ENCODE data around the gene SLIT1. TPM values are rescaled to one million over a fixed set of nuclear protein-coding genes. Genes with fewer than 3 reads are reported as not detected.

SLIT1 gene
- total RNA-seq, 2 experiments from 2014 or later = 0.13 to 1.0 TPM

DNA sequence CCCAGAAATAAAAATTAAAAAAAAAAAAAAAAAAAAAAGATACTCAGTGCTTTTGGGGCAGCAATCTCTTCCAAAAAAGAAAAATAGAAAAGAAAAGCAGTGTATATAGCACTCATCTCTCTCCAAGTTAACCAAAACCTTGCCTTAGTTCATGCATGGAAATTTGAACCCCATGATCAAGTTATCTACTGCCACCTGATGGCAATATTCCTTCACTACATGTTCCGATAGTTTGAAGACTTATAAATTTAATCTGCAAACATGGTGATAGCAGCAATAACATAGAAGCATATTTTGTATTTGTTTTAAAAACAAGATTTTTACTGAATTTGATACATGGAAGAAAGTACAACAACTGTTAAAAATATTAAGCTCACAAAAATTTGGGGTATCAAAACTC, 48.6 kb upstream of the SLIT1 start:
- Histone ChIP-seq H3K9me3 (ENCODE audit: low read length) (no peaks in the 10 kb centered on the region), H3K79me2 (ENCODE audit: insufficient read depth, low read depth, low read length) (no peaks in the 10 kb centered on the region), H3K4me1 (ENCODE audit: insufficient read depth, low read length, poor library complexity, severe bottlenecking) (no peaks in the 10 kb centered on the region), H2AFZ (ENCODE audit: low read length) (no peak overlapping the region), H3K27ac (ENCODE audit: low read depth, low read length, poor library complexity, severe bottlenecking) (no peak overlapping the region), H3K4me2 (ENCODE audit: low read length) (no peak overlapping the region), H3K4me3 (ENCODE audit: low read depth, low read length, poor library complexity, severe bottlenecking) (no peak overlapping the region), H3K36me3 (ENCODE audit: insufficient read depth, low read length) (peaks cover 67% of the 10 kb centered on the region), H3K9me2 (ENCODE audit: insufficient read depth, low read length) (no peaks in the 10 kb centered on the region), H4K20me1 (ENCODE audit: insufficient read depth, low read length) (no peaks in the 10 kb centered on the region)
- ChIA-PET CTCF (ENCODE audit: unreplicated experiment) (interaction anchor here (1.1 to 1.2 kb wide), 2 partner anchors 27 to 197 kb away, joined by 3 read pairs; no protein-coding TSS in a partner anchor), POLR2A (interaction anchor here (0.7 to 1.5 kb wide), 2 partner anchors 18 to 24 kb away, joined by 3 read pairs; no protein-coding TSS in a partner anchor)
- BruUV-seq (replicated peaks) = no TSS peak
- peak; percentile 53 for DNase-seq (ENCODE audit: low spot score)
- no peak for TF ChIP-seq EZH2phosphoT487 (IDR thresholded peaks at IDR 0.05; ENCODE audit: borderline replicate concordance, low read depth, low read length)
- TF ChIP-seq, protein P1, sequence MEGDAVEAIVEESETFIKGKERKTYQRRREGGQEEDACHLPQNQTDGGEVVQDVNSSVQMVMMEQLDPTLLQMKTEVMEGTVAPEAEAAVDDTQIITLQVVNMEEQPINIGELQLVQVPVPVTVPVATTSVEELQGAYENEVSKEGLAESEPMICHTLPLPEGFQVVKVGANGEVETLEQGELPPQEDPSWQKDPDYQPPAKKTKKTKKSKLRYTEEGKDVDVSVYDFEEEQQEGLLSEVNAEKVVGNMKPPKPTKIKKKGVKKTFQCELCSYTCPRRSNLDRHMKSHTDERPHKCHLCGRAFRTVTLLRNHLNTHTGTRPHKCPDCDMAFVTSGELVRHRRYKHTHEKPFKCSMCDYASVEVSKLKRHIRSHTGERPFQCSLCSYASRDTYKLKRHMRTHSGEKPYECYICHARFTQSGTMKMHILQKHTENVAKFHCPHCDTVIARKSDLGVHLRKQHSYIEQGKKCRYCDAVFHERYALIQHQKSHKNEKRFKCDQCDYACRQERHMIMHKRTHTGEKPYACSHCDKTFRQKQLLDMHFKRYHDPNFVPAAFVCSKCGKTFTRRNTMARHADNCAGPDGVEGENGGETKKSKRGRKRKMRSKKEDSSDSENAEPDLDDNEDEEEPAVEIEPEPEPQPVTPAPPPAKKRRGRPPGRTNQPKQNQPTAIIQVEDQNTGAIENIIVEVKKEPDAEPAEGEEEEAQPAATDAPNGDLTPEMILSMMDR (conservative IDR thresholded peaks at IDR 0.05; ENCODE audit: low read length) = peak; percentile 90
- intact Hi-C loops (cut with micrococcal nuclease; ENCODE audit: unreplicated experiment) = loop anchor here (2.0 kb wide), 1 partner anchor 162 kb away; no protein-coding TSS in a partner anchor

DNA sequence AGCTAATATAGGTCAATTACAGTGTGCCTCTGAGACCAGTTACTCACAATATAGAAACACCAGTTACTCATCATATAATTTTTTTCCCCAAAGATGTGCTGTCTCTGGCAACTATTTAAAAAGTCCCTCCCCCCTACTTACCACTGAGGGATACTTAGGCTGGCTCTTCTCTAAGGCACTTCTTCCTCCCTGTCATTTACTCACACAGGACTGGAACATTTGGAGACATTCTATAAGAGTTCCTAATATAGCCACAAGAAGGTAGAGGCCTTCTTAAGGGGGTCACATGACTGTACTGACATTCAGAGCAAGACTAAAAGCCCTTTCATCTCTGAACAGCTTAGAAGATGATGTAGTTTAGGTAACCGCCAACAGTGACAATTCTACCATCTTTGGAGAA, 44.4 kb upstream of the SLIT1 start:
- Histone ChIP-seq H3K9me3 (ENCODE audit: low read length) (no peaks in the 10 kb centered on the region), H3K9me2 (ENCODE audit: insufficient read depth, low read length) (no peaks in the 10 kb centered on the region), H3K4me2 (ENCODE audit: low read length) (no peak overlapping the region), H4K20me1 (ENCODE audit: insufficient read depth, low read length) (no peaks in the 10 kb centered on the region), H3K27ac (ENCODE audit: low read depth, low read length, poor library complexity, severe bottlenecking) (no peak overlapping the region), H3K4me1 (ENCODE audit: insufficient read depth, low read length, poor library complexity, severe bottlenecking) (no peaks in the 10 kb centered on the region), H3K79me2 (ENCODE audit: insufficient read depth, low read depth, low read length) (no peaks in the 10 kb centered on the region), H2AFZ (ENCODE audit: low read length) (no peak overlapping the region), H3K36me3 (ENCODE audit: insufficient read depth, low read length) (peaks cover 83% of the 10 kb centered on the region), H3K4me3 (ENCODE audit: low read depth, low read length, poor library complexity, severe bottlenecking) (no peak overlapping the region)
- intact Hi-C loops (cut with micrococcal nuclease; ENCODE audit: unreplicated experiment) = no loop called here
- TF ChIP-seq EZH2phosphoT487 (IDR thresholded peaks at IDR 0.05; ENCODE audit: borderline replicate concordance, low read depth, low read length) = no peak
- TF ChIP-seq, protein P1 (conservative IDR thresholded peaks at IDR 0.05; ENCODE audit: low read length) = no peak
- no peak for DNase-seq (ENCODE audit: low spot score)
- ChIA-PET CTCF (ENCODE audit: unreplicated experiment) (no interaction called here), POLR2A (no interaction called here)
- BruUV-seq (replicated peaks) = no TSS peak

DNA sequence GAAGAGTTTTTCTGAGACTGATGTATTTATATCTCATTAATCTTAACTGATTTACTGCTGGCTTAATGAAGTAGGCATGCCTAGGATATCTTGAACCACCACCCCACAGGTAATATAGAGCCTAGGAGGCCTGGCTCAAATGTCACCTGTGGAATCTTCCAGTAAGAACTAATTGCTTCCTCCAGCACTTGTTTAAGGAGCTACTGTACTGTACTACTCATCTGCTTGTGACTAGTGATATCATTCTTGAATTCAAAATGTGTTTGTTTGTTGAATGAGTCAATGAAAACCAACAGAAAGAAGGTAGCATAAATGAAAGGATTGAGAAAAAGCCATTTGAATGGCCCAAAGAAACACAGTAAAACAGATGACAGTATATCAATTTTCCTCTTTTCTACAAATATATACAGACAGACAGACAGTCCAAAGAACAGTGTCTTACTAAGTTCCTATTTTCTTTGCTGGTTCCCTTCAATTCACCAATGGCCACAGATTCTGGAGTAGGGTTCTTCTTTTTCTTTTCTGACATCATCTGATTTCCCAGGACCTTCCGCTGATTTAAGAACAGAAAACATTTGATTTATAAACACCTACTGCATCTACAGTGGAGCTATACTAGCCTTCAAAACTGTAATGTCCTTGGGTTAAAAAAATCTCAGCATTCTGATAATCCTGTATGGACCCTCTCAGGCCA, 43.7 kb upstream of the SLIT1 start:
- no peaks in the 10 kb centered on the region for H3K79me2 ChIP-seq (ENCODE audit: insufficient read depth, low read depth, low read length)
- BruUV-seq (replicated peaks) = no TSS peak
- H4K20me1 ChIP-seq (ENCODE audit: insufficient read depth, low read length) = no peaks in the 10 kb centered on the region
- no peaks in the 10 kb centered on the region for H3K9me3 ChIP-seq (ENCODE audit: low read length)
- no peak overlapping the region for H3K4me3 ChIP-seq (ENCODE audit: low read depth, low read length, poor library complexity, severe bottlenecking)
- no peak overlapping the region for H3K27ac ChIP-seq (ENCODE audit: low read depth, low read length, poor library complexity, severe bottlenecking)
- peaks cover 83% of the 10 kb centered on the region for H3K36me3 ChIP-seq (ENCODE audit: insufficient read depth, low read length)
- POLR2A ChIA-PET = interaction anchor here (0.6 kb wide), 1 partner anchor 36 kb away, joined by 3 read pairs; no protein-coding TSS in a partner anchor
- H3K4me1 ChIP-seq (ENCODE audit: insufficient read depth, low read length, poor library complexity, severe bottlenecking) = no peaks in the 10 kb centered on the region
- TF ChIP-seq, protein P1 (conservative IDR thresholded peaks at IDR 0.05; ENCODE audit: low read length) = no peak
- TF ChIP-seq EZH2phosphoT487 (IDR thresholded peaks at IDR 0.05; ENCODE audit: borderline replicate concordance, low read depth, low read length) = no peak
- H3K4me2 ChIP-seq (ENCODE audit: low read length) = no peak overlapping the region
- DNase-seq (ENCODE audit: low spot score) = no peak
- no peaks in the 10 kb centered on the region for H3K9me2 ChIP-seq (ENCODE audit: insufficient read depth, low read length)
- CTCF ChIA-PET (ENCODE audit: unreplicated experiment) = no interaction called here
- intact Hi-C loops (cut with micrococcal nuclease; ENCODE audit: unreplicated experiment) = no loop called here
- no peak overlapping the region for H2AFZ ChIP-seq (ENCODE audit: low read length)
